Tongue (tissue), 2 donors: ENCODE results near the gene MYF5. TPM values are rescaled to one million over a fixed set of nuclear protein-coding genes. Genes with fewer than 3 reads are reported as not detected.
"Not testable (repeated sequence)": the region's sequence is repeated elsewhere in the genome, so short reads cannot be mapped to it uniquely, and the experiment has no call there.

Source experiments
- DNase-seq: peaks from one replicate; pipeline ENCODE4 v3.0.0-alpha.2; 2015
- total RNA-seq: library from RNA; depleted of rRNA; stranded (reverse); fragments of >200 nt; gene quantifications from one replicate; pipeline ENCODE4 v1.2.3, GENCODE V29; 2014

Gene MYF5
- total RNA-seq = 48.5 TPM

- DNase-seq = peak; percentile 90
Observed at GRCh38 chr12:80716696-80717469, at the start of gene MYF5. Gene MYF5, plus strand, starts transcription at chr12:80716912. Its CDS starts 152 bp downstream, at chr12:80717064.

- no peak for DNase-seq
Observed at GRCh38 chr12:80670214-80670613, 46.5 kb upstream of the MYF5 start.

- DNase-seq = not testable (repeated sequence)
Observed at GRCh38 chr12:80676042-80676636, 40.6 kb upstream of the MYF5 start.

- no peak for DNase-seq
Observed at GRCh38 chr12:80676856-80677255, 39.9 kb upstream of the MYF5 start.

- no peak for DNase-seq
Observed at GRCh38 chr12:80677994-80678393, 38.7 kb upstream of the MYF5 start.

GRCh38 chr12:80679346-80680131 lies 37.2 kb upstream of the MYF5 start:
- peak; percentile 78 for DNase-seq

- DNase-seq = peak; percentile 80
Observed at GRCh38 chr12:80681287-80681686, 35.4 kb upstream of the MYF5 start.

GRCh38 chr12:80681786-80682185 lies 34.9 kb upstream of the MYF5 start:
- no peak for DNase-seq

GRCh38 chr12:80684077-80684495 lies 32.6 kb upstream of the MYF5 start:
- no peak for DNase-seq

GRCh38 chr12:80690090-80690489 lies 26.6 kb upstream of the MYF5 start:
- DNase-seq = no peak

GRCh38 chr12:80690513-80690912 lies 26.2 kb upstream of the MYF5 start:
- no peak for DNase-seq

- DNase-seq = peak; percentile 41
Observed at GRCh38 chr12:80692114-80692513, 24.6 kb upstream of the MYF5 start.

- no peak for DNase-seq
Observed at GRCh38 chr12:80697270-80697887, 19.3 kb upstream of the MYF5 start.

GRCh38 chr12:80698256-80698655 lies 18.5 kb upstream of the MYF5 start:
- no peak for DNase-seq

- DNase-seq = no peak
Observed at GRCh38 chr12:80698847-80699542, 17.7 kb upstream of the MYF5 start.

- no peak for DNase-seq
Observed at GRCh38 chr12:80700327-80700726, 16.4 kb upstream of the MYF5 start.

- no peak for DNase-seq
Observed at GRCh38 chr12:80701388-80701787, 15.3 kb upstream of the MYF5 start.

GRCh38 chr12:80702889-80703805 lies 13.6 kb upstream of the MYF5 start:
- DNase-seq = peak; percentile 75

GRCh38 chr12:80704420-80704819 lies 12.3 kb upstream of the MYF5 start:
- peak; percentile 78 for DNase-seq

GRCh38 chr12:80707126-80707829 lies 9.4 kb upstream of the MYF5 start, which contains the start of gene MYF6:
Gene MYF6, plus strand, starts transcription at chr12:80707634. Its CDS starts 86 bp downstream, at chr12:80707720.
- peak; percentile 72 for DNase-seq
